Natural killer cell (primary cell): ENCODE data around the gene LRPAP1. TPM values are rescaled to one million over a fixed set of nuclear protein-coding genes. Genes with fewer than 3 reads are reported as not detected.

Source experiments
- ATAC-seq, 3 donors: fragments of 150-1000 bp in 2 of 3; fragments of 200-7000 bp in 1 of 3; cut with Tn5 transposase; 1 replicate in 1 of 3; 2 replicates in 2 of 3; pipeline ENCODE4 v1.10.0; 2021; ENCODE audit warnings: mild to moderate bottlenecking in 2 of 3, moderate library complexity in 2 of 3
- DNase-seq, 2 donors: peaks; one replicate each; pipeline versions ENCODE4 v3.0.0 to v3.0.0-alpha.2; 2013 to 2021; ENCODE audit warnings: mixed read lengths in 1 of 2
- H3K27ac ChIP-seq: one replicate; pipeline ENCODE4 v1.5.1; 2013; ENCODE audit warnings: mild to moderate bottlenecking, low read length
- H3K27me3 ChIP-seq: one replicate; pipeline ENCODE4 v1.6.1; 2013; ENCODE audit warnings: low read length; ENCODE audit not compliant: control insufficient read depth, insufficient read depth
- H3K36me3 ChIP-seq: one replicate; pipeline ENCODE4 v1.6.1; 2013; ENCODE audit warnings: low read length; ENCODE audit not compliant: control insufficient read depth, insufficient read depth
- H3K4me1 ChIP-seq: one replicate; pipeline ENCODE4 v1.6.1; 2013; ENCODE audit warnings: low read length; ENCODE audit not compliant: control insufficient read depth, insufficient read depth
- H3K4me3 ChIP-seq: one replicate; pipeline ENCODE4 v1.5.1; 2013; ENCODE audit warnings: low read length
- H3K9me3 ChIP-seq: one replicate; pipeline ENCODE4 v1.6.1; 2013; ENCODE audit warnings: low read length; ENCODE audit not compliant: control insufficient read depth, insufficient read depth
- H3K27ac Mint-ChIP-seq, 2 donors: one replicate each; pipeline ENCODE4 v1.8.0; 2022; ENCODE audit warnings: mild to moderate bottlenecking in 2 of 2, mixed read lengths in 2 of 2, moderate library complexity in 1 of 2
- H3K27me3 Mint-ChIP-seq, 2 donors: one replicate each; pipeline ENCODE4 v1.8.0; 2022; ENCODE audit warnings: low read depth in 2 of 2, mixed read lengths in 2 of 2
- H3K36me3 Mint-ChIP-seq: one replicate; pipeline ENCODE4 v1.8.0; 2022; ENCODE audit warnings: mixed read lengths
- H3K4me1 Mint-ChIP-seq, 2 donors: one replicate each; pipeline ENCODE4 v1.8.0; 2022; ENCODE audit warnings: mixed read lengths in 2 of 2
- H3K4me3 Mint-ChIP-seq: one replicate; pipeline ENCODE4 v1.8.0; 2022; ENCODE audit warnings: mild to moderate bottlenecking, moderate library complexity, mixed read lengths
- H3K9me3 Mint-ChIP-seq, 2 donors: one replicate each; pipeline ENCODE4 v1.8.0; 2022; ENCODE audit warnings: mixed read lengths in 2 of 2
- WGBS: methylation state at CpG from one replicate; pipeline ENCODE4 v1.1.7; 2013; ENCODE audit warnings: missing lambda C conversion rate; ENCODE audit not compliant: insufficient coverage; 5-methylcytosine and 5-hydroxymethylcytosine counted together
- intact Hi-C: fragments of 100-400 bp; cut with micrococcal nuclease; formaldehyde crosslinking; loops from one replicate; pipeline ENCODE4 v1.14.2; 2022
- total RNA-seq, 4 donors: library from RNA; stranded (reverse); fragments of 120-200 nt in 1 of 4; gene quantifications; one replicate each; pipeline versions ENCODE4 v1.2.3 to v1.2.4, GENCODE V29; 2013 to 2022
- TF ChIP-seq, protein P1 (sequence below): fragments of 200-600 bp; IDR thresholded peaks from one replicate; pipeline ENCODE4 v1.8.0; 2022; ENCODE audit warnings: antibody characterized with exemption

LRPAP1 gene
- total RNA-seq, 3 donors from 2014 or later (not counting 1 experiment from before 2014, with no cell fraction given) = 85.4 to 93.4 (median 87.3) TPM

- Mint-ChIP-seq H3K36me3 (no peaks in the 10 kb centered on the region), H3K4me3 (no peak overlapping the region), H3K4me1 (peaks cover 5 to 9% of the 10 kb centered on the region in 2 donors), H3K9me3 (no peaks in the 10 kb centered on the region), H3K27ac (no peak overlapping the region), H3K27me3 (peaks cover 0 to 3% of the 10 kb centered on the region in 2 donors)
- Histone ChIP-seq H3K27ac (no peak overlapping the region), H3K36me3 (no peaks in the 10 kb centered on the region), H3K4me3 (no peak overlapping the region), H3K4me1 (peaks cover 10% of the 10 kb centered on the region), H3K27me3 (no peaks in the 10 kb centered on the region), H3K9me3 (no peaks in the 10 kb centered on the region)
- intact Hi-C loops = no loop called here
- ATAC-seq (no peak), DNase-seq (no peak)
- 83% methylated on average over 26 of the region's 27 CpGs for WGBS
- TF ChIP-seq, protein P1, sequence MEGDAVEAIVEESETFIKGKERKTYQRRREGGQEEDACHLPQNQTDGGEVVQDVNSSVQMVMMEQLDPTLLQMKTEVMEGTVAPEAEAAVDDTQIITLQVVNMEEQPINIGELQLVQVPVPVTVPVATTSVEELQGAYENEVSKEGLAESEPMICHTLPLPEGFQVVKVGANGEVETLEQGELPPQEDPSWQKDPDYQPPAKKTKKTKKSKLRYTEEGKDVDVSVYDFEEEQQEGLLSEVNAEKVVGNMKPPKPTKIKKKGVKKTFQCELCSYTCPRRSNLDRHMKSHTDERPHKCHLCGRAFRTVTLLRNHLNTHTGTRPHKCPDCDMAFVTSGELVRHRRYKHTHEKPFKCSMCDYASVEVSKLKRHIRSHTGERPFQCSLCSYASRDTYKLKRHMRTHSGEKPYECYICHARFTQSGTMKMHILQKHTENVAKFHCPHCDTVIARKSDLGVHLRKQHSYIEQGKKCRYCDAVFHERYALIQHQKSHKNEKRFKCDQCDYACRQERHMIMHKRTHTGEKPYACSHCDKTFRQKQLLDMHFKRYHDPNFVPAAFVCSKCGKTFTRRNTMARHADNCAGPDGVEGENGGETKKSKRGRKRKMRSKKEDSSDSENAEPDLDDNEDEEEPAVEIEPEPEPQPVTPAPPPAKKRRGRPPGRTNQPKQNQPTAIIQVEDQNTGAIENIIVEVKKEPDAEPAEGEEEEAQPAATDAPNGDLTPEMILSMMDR = no peak
Measured at GRCh38 chr4:3476936-3477749, 55.1 kb downstream of the LRPAP1 start.

DNA sequence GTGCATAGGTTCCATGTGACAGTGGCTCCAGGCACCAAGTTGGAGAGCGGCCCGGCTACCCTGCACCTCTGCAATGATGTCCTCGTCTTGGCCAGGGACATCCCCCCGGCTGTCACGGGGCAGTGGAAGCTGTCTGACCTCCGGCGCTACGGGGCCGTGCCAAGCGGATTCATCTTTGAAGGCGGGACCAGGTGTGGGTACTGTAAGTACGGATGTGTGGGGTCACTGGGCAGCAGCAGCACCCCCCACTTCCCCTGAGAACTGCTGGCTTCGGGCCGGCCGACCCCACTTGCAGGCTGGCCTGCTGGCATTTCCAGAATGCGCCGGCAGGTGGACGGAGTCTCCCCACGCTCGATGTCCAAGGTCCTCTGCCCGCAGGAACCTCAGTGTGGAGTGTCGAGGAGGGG, 55.9 kb downstream of the LRPAP1 start:
- H3K36me3 ChIP-seq = no peaks in the 10 kb centered on the region
- Mint-ChIP-seq H3K27me3 (peaks cover 0 to 3% of the 10 kb centered on the region in 2 donors), H3K27ac (no peak overlapping the region), H3K36me3 (no peaks in the 10 kb centered on the region), H3K9me3 (no peaks in the 10 kb centered on the region), H3K4me1 (peaks cover 5 to 9% of the 10 kb centered on the region in 2 donors), H3K4me3 (no peak overlapping the region)
- H3K9me3 ChIP-seq = no peaks in the 10 kb centered on the region
- H3K4me1 ChIP-seq = peaks cover 10% of the 10 kb centered on the region
- WGBS = 92% methylated on average over 22 of the region's 22 CpGs
- intact Hi-C loops = no loop called here
- no peak for DNase-seq
- H3K27me3 ChIP-seq = no peaks in the 10 kb centered on the region
- H3K4me3 ChIP-seq = no peak overlapping the region
- ATAC-seq = no peak
- no peak overlapping the region for H3K27ac ChIP-seq
- TF ChIP-seq, protein P1 = no peak

GRCh38 chr4:3475713-3476260, 56.4 kb downstream of the LRPAP1 start:
- Histone ChIP-seq H3K4me3 (no peak overlapping the region), H3K27me3 (no peaks in the 10 kb centered on the region), H3K4me1 (peaks cover 9% of the 10 kb centered on the region), H3K27ac (no peak overlapping the region), H3K36me3 (no peaks in the 10 kb centered on the region), H3K9me3 (no peaks in the 10 kb centered on the region)
- Mint-ChIP-seq H3K4me1 (peaks cover 4% of the 10 kb centered on the region in 2 donors), H3K27ac (no peak overlapping the region), H3K4me3 (no peak overlapping the region), H3K36me3 (no peaks in the 10 kb centered on the region), H3K9me3 (no peaks in the 10 kb centered on the region), H3K27me3 (no peaks in the 10 kb centered on the region)
- WGBS = 80% methylated on average over 20 of the region's 22 CpGs
- intact Hi-C loops = no loop called here
- TF ChIP-seq, protein P1 = no peak
- ATAC-seq = no peak
- no peak for DNase-seq
